GM18526 (cell line): ENCODE data around the gene ADAM12.

Source experiments
- POLR2A ChIP-seq: IDR thresholded peaks from 3 replicates; pipeline ENCODE4 v1.6.1; 2011; ENCODE audit not compliant: insufficient read length; ENCODE audit errors: extremely low read depth

Gene ADAM12

DNA sequence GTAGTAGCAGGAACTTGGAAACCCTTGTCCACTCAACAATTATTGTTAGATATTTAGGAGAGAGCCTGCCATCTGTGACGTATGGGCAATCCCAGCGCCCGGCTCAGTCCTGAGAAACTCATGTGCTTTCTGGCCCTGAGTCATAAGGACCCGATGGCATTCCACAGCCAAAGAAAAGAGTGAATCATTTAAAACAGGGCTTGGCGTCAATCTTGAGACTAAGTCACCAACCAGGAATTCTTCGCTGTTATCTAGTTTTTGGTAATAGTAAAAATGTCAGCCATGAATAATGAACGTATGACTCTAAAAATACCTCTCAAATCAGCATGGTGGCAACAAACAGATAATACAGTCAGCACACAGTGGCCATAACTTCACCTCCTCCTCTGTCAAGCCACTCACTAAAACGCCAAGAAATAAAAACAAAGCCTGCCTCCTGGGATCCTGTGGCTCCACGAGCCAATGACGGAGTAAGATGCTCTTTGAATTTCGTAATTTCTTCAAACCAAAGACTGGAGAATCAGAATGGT, 140.8 kb downstream of the ADAM12 start:
- no peak for TF ChIP-seq POLR2A

DNA sequence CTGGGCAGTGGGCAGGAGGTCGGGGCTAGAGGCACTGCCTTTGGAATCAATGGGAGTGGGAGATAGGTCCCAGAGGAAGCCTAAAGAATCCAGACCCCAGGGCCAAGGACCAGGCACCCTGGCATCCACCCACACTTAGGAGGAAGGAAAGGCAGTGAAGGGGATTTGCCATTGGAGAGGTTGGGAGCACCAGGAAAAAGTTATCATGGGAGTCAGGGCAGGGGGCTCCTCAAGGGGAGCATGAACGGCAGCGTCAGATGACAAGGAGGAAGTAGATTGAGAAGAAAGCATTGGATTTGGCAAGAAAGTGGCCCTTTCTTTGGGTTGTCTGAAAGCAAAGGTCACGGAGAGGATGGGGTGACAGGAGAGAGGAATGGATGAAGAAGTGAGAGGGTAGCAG, 142.8 kb downstream of the ADAM12 start:
- TF ChIP-seq POLR2A = no peak

DNA sequence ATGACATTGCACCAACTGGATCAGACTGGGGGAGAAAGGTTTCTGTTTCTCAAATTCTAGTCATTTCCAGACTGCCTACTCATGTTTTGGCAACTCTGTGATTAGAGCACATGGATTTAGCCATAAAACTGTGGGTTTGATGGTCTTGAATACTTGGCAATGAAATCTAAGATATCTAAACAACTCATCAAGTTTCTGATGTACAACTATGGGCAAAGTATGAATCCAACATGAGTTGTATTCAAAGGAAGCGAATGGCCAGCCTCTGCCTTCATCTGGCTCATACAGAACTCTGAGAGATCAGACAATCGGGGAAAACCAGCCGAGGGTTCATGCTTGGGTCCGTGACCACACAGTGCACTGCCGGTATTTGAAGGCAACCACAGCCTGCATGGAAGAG, 144.3 kb downstream of the ADAM12 start:
- no peak for TF ChIP-seq POLR2A

DNA sequence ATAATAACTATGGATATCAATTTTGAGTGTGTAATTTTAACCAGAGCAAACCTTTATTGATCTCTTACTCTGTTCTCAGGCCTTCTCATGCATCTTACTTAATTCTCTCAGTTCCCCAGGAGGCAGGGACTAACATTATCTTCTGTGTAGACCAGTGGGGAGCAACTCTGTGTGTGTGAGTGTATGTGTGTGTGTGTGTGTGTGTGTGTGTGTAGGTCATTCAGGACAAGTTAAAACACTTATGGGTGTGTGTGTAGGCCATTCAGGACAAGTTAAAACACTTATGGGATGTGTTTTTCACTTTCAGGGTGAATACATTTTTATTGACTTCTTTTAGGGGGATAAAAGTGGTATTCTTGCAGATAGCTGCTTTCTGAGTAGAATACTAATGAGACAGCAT, 145.0 kb downstream of the ADAM12 start:
- no peak for TF ChIP-seq POLR2A

DNA sequence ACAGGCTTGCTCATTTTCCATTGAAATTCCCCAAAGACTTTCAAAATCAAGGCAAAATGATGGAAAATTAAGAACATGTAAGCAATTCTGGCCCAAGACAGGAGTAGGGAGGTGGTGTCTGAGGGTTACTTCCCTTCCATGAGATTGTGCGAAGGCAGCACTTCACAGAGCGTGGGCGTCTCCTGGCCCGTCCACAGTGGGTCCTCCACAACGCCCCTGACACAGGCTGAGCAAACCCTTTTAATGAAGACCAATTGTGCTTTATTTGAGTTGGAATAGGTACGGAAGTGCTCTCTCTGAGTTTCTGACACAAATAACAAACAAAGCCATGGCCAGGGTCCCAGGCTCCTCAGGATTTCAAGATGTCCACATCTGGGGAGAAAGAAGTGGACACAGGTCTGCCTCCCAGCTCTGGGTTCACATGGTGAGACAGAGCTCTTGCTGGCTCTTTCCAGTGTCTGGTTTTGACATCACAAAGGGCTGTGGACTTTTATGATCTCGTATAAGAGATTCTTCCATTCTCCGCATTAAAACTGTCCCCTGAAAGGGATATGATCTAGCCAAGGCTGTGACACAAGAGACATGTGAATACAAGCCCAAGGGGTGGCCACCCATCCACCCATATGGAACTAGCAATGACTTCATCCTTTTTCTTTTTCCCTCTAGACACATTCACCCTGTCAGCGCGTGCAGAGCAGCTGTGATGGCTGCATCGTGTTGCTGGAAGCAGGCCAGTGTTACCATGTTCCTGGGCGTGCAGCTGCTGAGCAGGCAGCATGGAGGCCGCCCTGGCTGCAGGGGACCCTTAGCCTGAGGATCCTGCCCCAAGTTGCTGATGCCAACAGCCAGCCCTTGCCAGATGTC, 145.6 kb downstream of the ADAM12 start:
- no peak for TF ChIP-seq POLR2A

DNA sequence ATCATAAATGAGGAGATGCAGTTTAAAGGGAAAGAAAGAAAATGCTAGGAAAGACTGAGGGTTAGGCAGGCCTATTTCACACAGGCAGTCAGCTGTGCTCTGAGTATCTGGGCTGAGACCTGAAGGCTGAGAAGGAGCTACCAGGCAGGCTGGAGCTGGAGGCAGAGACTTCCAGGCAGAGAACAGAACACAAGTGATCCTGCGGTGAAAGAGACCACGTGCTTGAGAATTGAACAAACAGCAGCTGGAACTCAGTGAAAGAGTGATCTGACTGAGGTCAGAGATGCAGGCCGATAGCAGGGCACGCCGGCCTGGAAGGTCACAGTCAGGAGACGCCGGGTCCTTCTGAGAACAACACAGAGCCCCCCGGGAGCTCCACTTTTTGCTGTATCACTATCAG, 147.8 kb downstream of the ADAM12 start:
- no peak for TF ChIP-seq POLR2A

DNA sequence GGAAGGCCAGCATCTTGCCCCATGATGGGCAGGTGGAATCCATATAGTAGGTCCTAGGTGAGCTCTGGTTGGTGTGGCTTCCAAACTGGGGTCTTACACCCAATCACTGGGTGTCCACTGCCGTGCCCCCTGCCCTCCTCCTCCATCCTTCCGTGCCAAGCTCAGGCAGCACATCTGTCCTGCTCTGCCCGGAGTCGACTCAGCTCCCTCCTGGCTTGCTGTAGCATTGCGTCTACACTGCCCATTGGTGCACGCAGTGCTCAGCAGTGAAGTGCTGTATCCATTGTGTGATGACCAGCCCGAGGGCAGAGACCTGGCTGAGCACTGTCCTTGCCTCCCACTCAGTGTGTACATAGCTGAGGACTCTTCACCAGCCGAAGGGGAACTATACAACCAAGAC, 148.4 kb downstream of the ADAM12 start:
- no peak for TF ChIP-seq POLR2A

DNA sequence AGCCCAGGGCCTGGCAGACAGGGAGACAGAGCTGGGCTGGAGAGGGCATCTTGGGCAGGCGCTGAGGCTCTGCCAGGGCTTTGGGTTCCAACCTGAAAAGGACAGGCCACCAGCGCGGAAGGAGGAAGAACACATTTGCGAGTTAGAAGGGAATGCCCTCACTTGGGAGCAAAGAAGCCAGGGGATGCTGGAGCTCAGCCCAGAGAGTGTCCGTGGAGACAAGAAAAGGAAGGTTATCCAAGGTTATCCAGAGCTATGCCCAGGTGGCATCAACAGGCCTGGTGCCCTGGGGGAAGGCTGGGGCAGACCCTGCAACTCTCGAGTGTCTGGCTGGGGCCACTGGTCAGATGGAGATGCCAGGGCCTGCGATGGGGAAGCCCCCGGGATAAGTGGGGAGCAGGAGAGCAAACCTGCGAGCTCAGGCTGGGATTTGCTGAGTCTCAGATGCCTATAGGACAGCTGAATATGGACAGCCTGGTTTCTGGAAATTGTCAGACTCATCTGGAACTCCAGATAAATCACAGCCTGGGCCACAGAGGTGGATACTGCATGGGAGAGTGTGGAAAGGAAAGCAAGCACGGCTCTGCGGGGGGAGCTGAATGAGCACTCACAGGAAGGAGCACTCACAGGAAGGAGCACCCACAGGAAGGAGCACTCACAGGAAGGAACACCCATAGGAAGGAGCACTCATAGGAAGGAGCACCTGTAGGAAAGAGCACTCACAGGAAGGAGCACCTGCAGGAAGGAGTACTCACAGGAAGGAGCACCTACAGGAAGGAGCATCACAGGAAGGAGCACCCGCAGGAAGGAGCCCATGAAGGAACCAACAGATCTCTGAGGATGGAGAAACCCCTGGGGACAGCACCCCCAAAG, 152.1 kb downstream of the ADAM12 start:
- no peak for TF ChIP-seq POLR2A

DNA sequence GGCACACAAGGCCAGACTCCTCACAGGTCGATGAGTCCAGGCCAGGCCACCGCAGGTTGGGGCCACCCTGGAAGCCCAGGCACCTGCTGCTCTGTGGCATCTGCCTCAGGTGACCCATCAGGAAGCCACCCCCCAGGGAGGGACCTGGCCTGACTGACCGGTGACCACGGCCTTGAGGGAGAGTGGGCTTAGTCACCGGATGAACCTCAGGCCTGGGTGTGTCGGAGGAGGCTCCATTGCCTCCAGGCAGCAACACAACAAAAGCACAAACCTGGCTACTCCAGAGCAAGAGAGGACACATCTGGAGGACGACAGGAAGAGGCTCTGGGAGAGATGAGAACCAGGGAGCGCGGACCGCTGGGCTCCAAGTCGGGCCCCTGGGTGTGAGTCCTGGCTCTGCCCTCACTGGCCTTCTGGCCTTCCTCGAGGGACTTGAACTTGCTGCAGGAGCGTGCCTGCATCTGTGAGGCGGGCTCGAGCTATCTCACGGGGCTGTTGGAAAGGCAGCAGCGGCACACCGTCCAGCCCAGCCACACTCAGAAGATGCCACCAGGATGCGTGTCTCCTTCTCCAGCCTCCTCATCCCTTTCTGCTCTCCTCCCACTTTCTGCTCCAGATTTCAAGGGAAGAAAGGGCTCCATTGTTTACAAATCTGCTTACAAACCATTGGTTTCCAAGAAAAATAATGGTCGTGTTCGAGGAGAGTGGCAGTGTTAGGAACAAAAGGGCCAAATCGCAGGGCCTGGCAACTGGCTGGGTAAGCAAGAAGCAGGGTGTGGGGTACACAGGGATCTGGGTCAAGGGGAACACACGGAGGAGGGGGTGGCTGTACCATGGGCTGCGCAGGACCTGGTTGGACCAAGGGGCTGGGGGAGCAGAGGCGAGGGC, 152.9 kb downstream of the ADAM12 start:
- no peak for TF ChIP-seq POLR2A

DNA sequence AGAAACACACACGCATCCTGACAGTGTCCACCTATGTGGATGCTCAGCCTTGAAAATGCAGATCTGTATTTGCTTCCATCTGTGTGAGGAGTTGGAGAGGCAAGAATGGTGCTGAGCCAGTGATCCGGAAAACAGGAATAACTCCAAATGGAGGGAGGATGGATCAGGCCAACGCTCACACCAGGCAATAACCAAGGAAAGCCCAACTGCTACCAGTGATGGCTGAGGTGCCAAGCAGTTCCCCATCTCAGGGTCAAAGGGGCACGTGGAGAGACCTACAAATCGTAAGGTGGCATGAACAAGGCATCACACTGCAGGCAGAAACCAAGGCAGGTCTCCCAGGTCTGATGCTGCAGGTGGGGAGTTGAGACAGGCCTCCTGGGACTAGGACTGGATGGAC, 153.6 kb downstream of the ADAM12 start:
- no peak for TF ChIP-seq POLR2A

DNA sequence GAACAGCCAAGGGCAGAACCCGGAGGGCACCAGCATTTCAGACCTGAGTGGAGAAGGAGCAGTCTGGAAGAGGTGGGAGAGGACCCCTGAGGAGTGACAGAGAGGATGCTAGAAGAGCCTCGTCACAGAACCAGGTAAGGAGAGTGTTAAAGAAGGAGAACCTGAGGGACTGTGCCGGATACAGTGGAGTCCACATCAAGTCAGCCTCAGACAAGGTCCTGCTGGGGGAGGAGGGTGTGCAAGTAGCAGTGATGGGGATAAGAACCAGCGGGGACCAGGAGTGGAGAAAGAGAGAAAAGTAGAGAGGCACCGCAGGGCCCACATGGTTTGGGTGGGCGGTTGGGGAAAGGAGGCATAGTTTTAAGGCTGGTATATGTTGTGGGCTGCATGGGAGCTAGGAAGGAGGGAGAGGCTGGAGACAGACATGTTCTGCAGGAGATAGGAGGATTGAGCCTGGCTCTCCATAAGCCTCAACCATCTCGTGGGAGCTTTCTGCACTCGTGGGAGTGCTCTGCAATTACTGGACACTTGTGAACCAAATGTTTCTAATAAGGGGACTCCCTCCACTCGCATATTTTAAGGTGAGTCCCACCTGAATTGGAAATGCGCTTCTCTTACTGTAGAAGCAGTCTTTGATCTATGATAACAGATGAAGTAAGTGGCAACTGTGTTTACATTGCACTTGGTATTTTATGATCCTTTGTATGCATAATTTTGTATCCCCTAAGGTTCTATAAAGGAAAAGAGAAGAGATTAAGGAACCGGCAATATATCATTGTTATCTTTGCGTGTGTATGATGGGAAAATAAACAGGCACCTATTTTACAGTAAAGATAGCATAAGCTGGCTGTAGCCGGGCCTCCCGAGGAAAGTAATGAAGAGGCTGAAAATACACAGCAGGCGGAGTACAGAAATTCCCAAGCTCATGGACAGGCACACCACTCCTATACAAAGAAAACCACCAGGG, 154.8 kb downstream of the ADAM12 start:
- no peak for TF ChIP-seq POLR2A

DNA sequence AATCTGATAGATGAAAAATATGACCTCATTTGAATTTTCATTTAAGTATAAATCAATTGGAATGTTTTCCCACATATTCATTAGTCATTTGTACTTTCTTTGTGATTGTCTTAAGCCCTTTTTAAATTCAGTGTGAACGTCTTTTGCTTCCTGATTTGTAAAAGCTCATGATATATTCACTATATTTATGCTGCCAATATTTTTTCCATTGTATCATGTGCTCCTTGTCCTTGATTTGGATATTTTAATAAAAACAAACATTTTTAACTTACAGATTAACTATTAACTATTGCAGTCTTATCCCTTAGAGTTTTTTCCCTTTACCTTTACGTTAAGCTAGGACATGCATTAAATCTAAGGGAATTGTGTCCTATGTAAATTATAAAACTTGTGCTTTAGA, 157.7 kb downstream of the ADAM12 start:
- no peak for TF ChIP-seq POLR2A

DNA sequence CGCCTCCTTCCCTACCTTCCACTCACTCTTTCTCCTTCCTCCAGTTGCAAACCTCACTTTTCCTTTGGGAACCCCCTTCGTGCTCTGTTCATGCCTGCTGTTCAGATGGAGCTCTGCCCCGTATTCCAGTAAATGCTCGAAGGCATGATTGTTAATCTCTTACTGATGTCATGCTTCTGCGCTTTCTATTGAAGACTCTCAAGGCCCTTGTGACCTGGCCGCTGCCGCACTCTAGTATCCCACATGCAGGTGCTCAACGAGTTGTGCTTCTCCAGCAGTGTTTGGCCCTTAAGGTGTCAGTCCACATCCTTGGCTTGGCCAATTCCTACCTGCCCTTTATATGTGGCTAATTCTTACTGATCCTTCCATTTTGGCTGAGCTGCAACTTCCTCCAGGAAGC, 158.6 kb downstream of the ADAM12 start:
- TF ChIP-seq POLR2A = no peak

DNA sequence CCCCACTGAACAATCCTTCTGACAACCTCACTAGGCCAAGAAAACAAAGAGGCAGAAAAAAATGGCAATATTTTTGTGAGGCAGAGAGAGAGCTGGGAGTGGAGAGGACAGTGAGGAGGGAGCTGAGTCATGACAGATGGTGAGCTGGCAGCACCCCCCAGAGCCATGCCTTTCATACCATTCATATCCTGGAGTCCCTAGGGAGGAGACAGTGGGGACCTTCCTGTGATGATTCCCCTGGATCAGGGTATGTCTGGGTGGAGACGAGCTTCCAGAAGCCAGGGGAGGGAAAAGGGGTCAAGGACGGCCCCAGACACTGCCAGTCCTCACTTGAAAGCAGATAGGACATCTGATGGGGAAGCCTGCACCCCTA, 160.5 kb downstream of the ADAM12 start:
- no peak for TF ChIP-seq POLR2A
